HG03280 (cell line): ENCODE data around the gene OBI1.

Experiments
- ATAC-seq: cut with Tn5 transposase; IDR thresholded peaks from one replicate; pipeline ENCODE4 v1.9.1; 2021; ENCODE audit warnings: mild to moderate bottlenecking, moderate library complexity; ENCODE audit not compliant: unreplicated experiment

The OBI1 gene

GRCh38 chr13:78604782-78605611 is 54.0 kb downstream of the OBI1 start:
- no peak for ATAC-seq

GRCh38 chr13:78603240-78603957 is 55.6 kb downstream of the OBI1 start, which contains the start of gene POU4F1:
Gene POU4F1, minus strand, starts transcription at chr13:78603552. Its CDS starts 226 bp downstream, at chr13:78603326.
- peak; percentile 89 for ATAC-seq

DNA sequence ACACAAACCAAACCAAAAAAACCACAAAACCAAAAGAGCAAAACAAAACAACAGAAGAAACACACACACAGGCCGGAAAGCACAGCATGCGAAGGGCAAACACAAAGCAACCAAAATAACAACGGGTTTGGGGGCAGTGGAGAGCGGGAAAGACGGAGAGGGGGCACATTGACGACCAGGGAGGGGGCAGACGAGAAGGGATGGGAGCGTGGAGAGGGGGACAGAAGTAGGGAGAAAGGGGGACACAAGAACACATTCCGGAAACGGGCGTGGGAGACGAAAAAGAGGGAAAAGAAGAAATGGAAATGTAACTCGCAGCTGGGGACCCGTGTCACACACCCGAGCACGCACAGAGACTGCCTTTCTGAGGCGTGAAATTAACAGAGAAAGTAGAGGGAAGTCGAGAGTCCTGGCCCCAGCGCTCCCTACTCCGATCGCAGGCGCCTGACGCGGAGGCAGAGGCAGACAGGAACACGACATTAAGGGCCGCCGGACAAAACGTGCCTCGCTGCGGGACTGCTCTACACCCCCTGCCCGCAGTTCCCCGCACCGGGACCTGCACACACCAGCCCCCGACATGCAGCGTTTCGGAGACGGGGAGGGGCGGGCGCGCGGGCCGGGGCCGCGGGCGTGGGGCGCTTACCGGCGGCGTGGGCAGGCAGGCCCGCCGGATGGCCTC is 56.3 kb downstream of the OBI1 start:
- peak; percentile 19 for ATAC-seq

DNA sequence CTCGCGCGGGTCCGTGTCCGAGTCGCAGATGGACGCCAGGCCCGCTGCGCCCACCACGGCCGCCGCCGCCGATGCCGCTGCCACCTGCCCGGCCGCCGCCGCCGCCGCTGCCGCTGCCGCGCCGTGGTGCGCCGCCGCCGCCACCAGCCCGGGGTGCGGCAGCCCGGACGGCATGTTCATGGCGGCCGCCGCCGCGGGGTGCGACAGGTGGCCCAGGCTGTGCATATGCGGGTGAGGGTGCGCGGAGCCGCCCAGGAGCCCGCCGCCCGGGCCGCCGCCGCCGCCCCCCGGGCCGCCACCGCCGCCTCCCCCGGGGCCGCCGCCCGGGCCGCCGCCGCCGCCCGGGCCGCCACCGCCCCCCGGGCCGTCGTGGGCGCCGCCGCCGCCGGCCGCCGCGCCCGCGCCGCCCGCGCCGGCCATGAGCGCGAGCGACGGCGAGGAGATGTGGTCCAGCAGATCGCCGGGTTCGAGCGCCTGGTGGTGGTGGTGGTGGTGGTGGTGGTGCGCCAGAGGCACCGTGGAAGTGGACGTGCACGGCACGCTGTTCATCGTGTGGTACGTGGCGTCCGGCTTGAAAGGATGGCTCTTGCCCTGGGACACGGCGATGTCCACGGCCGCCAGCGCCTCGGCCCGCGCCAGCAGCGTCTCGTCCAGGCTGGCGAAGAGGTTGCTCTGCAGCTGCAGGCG is 56.9 kb downstream of the OBI1 start:
- no peak for ATAC-seq

GRCh38 chr13:78601124-78601873 is 57.7 kb downstream of the OBI1 start:
- ATAC-seq: no peak

- no peak for ATAC-seq
Measured at GRCh38 chr13:78600280-78600883, 58.6 kb downstream of the OBI1 start.

DNA sequence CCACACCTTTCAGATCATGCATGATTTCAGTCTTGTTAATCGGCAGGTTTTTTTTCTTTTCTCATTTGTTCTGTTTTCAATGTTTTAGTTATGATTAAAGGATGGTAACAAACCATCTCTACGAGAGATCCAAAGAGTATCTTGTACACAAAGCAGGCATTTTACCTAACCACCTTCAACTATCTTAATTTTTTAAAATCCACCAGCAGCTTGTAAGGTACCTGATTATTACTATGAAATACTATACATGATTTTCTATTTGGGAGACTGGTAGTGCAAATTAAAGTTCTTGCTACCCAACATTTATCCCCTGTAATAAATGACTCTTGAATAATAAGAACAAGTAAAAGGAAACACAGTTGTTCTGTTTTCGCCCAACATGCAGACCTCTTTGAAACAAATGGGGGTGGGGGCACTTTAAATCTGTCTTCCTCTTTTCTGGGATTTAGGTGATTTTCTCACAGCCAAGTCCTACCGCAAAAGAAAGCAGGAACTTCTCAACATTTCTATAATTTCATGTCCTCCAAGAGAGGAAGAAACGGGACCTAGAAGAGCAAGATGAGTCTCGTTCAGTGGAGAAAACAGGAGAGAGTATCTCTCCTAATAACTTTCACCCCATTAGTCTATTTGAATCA is 59.2 kb downstream of the OBI1 start:
- no peak for ATAC-seq

DNA sequence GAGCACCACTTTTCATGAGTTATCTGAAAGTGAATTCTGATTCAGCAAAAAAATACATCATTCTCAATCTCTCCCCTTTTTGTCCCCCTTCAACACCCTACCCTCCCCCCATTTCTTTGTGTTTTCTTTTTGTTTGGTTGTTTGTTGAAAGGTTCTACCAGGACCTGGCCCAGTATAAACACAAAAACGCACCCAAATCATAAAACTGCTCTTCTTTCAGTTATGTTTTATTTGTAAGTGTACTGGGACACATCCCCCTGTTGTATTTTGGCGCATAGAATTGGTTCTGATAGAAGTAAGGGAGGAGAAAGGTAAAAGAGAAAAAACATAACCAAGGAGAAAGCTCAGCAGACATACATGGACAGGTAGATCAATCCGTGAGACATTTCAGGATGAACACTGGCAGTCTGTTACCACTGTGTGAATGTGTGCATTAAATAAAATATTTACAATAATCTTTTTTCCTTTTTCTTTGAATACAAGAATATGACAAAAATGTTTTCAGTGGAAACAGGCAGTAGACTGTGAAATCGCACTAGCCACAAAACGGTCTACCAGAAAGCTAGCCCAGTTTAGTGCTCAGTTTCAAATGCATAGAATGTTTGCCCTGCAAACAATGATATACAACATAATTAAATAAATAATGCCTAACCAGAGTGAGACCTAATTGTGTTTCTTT is 59.9 kb downstream of the OBI1 start:
- ATAC-seq: no peak

DNA sequence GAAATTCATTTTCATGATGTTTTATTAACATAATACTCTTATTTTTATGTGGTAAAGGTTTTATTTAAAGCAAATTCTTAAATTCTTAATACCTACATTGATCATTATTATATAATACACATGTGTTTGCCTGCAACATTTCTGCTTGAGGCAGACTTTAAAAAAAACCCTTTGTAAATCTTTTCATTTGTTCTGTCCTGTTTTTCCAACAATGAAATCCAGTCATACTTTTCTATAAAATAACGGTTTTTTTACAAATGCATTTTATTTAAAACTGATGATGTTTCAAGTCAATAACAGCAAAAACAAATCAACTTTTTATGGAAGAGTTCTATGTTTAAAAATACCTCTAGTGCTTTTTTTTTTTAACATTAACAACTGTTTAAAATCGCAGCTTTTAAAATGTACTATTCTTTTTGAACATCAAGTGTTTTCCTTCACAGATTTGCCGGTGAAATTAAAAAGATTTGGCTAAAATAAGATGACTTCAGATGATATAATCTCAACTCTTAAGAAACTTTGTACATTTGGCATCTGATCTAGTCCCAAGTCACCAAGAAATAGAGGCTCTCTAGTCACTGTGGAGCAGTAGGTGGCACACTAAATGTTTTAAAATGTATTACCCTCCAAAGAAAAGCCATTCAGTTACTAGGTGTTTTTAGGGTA is 60.7 kb downstream of the OBI1 start:
- no peak for ATAC-seq

GRCh38 chr13:78597602-78597932 is 61.4 kb downstream of the OBI1 start:
- ATAC-seq: no peak

GRCh38 chr13:78596736-78597601 is 62.0 kb downstream of the OBI1 start:
- no peak for ATAC-seq

DNA sequence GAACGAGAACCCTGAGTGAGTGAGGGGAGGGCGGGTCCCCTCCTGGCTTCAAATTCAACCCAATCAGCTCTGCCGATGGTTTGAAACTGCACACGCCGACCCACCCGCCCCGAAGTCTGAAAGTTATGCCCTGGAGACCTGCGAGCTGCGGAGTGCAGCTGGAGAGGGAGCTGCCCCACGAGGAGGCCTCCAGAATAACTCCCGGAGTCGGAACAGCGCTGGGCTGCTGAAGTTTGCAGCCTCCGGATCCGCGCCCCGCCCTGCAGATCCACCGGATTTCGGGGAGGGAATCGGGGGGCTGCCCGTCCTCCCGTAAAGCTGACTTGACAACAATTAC is 62.6 kb downstream of the OBI1 start:
- ATAC-seq: no peak

DNA sequence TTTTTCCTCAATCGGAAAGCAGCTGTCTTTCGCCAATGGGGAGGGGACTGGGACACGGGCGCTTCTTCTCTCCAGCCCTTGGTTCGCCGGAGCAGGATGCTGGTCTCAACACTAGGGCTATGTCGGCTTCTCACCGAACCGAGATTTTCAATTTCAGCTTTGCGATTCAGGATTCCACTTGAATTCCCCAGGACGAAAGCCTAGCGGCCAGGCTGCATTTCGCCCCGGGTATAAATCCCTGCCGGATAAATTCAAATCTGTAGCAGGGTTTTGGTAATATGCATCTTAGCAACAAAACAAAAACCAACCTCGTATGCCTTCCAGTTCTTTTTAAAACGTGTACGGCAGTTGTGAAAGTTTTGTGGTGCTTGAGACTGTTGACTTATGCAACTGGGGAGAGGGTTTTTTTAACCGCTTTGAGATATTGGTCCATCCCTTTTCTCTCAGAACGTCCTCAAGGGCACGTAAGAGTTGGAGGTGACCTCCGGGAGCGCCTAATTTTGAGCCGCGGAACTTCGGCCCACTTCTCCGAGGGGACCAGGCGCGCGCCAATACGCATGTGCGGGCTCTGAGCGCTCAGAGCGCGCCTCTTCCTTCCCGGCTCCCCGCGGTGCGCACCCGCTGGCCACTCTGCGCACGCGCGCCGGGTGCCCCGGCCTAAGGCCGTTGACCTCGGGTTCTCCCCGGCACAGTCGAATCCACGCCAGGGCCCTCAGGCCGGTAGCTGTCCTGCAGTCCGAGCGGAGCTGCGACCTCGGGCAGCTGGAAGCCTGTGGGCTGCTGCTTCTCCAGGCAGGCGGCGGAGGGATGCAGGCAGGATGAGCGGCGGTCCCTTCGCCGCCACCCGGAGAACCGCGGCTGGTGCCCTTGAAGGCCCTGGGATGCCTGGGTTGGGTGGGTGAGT is 63.2 kb downstream of the OBI1 start:
- ATAC-seq: peak; percentile 69

DNA sequence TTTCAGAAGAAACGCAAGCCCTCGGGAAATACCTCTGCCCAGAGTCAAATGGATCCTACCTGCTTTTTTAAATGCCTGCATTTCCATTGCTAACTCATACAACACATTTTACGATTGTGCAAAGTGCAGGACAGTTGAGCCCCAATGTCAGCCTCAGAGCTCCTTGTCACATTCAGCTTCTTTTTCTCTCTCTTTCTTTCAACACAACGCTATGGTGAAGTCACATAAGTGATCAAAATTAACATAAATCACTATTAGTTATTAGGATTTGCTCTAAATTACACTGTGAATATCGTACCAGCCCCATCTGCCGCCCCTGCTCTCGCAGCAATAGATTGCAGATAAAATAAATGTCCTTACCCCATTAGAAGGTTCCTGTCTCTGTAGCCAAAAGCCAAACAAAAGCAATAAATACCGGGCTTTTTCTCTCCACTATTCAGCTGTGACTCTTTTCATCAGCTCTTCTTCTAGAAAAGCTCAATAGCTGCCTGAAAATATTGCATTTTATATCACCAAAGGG is 64.4 kb downstream of the OBI1 start:
- ATAC-seq: no peak

GRCh38 chr13:78593652-78594455 is 65.1 kb downstream of the OBI1 start:
- no peak for ATAC-seq

DNA sequence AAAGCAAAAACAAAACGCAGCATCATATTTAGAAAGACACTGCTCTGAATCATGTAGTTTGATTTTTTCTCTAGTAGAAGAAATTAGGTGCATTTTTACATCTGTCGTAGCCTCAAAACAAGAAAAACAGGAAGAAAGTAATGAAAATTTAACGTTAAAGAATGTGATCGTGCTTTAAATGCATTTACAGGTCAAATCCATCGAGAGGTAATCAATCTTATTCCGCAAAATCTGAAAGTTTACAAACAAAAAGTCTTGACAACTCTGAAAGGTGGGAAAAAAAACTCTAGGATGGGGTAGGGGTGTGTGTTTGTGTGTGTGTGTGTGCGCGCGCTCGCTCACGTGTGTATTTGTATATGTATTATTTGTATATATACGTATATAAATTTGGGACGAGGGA is 65.8 kb downstream of the OBI1 start:
- ATAC-seq: no peak
